ENCODE results near the gene PACS2.

- TF ChIP-seq CTCF (IDR thresholded peaks at IDR 0.05; ENCODE audit: poor library complexity) (no peak), EZH2 (IDR thresholded peaks at IDR 0.05; ENCODE audit: borderline replicate concordance) (no peak), EZH2phosphoT487 (IDR thresholded peaks at IDR 0.05; ENCODE audit: low read depth, severe bottlenecking, unreplicated experiment) (no peak)
Measured at GRCh38 chr14:105430565-105430964, 116.0 kb downstream of the PACS2 start.
